HG03159 (cell line): ENCODE measurements around the gene ARL5B.

Source experiments
- ATAC-seq: cut with Tn5 transposase; IDR thresholded peaks from one replicate; pipeline ENCODE4 v1.9.1; 2021; ENCODE audit warnings: mild to moderate bottlenecking, moderate library complexity; ENCODE audit not compliant: unreplicated experiment

ARL5B gene

GRCh38 chr10:18699849-18700840, 40.9 kb downstream of the ARL5B start:
- ATAC-seq, result no peak

DNA sequence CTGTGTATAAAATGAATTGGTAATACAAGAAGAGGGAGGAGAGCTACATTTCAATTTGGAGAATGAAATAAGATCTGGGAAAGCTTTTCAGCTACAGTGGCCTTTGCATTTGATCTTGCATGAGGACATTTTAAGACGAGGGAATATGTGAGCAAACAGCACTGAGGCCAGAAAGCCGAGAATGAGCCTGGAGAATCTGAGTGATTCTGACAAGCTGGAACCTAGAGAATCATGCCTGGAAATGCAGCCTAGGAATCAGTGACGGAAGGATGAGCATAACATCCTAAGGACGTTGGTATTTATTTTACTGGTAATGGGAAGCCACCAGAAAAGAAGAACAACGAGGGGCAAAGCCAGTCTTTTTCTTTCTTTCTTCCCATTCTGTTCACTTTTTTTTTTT, 44.3 kb downstream of the ARL5B start:
- ATAC-seq, result no peak

GRCh38 chr10:18710201-18710653, 51.0 kb downstream of the ARL5B start:
- no peak for ATAC-seq

DNA sequence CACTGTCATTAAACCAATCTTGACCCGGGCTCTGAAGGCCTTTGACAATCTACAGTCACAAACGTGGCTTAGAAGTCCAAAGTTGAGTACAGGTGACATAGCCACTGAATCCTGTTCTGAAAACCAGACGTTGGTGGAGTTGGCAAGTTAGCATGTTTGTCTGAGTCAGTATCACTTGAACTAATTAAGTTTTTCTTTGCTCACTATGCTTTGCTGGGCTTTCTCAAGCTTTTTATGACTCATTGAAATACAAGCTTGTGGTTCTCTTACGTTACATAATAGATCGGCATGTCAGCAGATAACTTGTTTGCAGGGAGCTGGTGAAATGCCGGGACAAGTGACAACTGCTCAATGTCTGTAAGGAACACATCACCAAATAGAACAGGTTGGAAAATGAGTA, 53.8 kb downstream of the ARL5B start:
- ATAC-seq, result no peak

DNA sequence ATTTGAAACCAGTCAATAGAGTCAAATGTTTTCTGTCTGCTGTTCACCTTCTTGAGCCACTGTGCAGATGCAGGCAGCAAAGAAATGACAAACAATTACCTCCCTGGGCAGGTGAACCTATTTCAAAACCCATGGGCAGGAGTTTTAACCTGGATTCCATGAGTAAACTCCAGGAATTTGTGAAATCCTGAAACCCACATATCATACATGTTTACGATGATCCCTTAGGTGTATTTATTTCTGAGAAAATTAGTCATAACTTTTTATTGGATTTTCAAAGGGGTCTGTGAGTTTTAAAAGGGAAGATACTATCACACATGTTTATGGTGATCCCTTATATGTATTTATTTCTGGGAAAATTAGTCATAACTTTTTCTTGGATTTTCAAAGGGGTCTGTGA, 59.8 kb downstream of the ARL5B start:
- no peak for ATAC-seq

GRCh38 chr10:18719811-18720210, 60.6 kb downstream of the ARL5B start:
- ATAC-seq, result no peak

GRCh38 chr10:18721067-18721466, 61.8 kb downstream of the ARL5B start:
- no peak for ATAC-seq

GRCh38 chr10:18723801-18724200, 64.6 kb downstream of the ARL5B start:
- ATAC-seq, result no peak
